Measurements from ENCODE around the gene NEUROD2.

DNA sequence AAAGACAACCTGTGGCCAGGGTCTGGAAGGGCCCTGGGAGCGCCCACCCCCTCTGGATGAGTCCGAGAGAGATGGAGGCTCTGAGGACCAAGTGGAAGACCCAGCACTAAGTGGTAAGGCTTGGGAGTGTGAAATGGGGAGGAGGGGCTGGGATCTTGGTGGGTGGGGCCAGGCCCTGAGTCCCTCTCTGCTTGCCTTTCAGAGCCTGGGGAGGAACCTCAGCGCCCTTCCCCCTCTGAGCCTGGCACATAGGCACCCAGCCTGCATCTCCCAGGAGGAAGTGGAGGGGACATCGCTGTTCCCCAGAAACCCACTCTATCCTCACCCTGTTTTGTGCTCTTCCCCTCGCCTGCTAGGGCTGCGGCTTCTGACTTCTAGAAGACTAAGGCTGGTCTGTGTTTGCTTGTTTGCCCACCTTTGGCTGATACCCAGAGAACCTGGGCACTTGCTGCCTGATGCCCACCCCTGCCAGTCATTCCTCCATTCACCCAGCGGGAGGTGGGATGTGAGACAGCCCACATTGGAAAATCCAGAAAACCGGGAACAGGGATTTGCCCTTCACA is 28.0 kb upstream of the NEUROD2 start:
- TF ChIP-seq, protein P1, sequence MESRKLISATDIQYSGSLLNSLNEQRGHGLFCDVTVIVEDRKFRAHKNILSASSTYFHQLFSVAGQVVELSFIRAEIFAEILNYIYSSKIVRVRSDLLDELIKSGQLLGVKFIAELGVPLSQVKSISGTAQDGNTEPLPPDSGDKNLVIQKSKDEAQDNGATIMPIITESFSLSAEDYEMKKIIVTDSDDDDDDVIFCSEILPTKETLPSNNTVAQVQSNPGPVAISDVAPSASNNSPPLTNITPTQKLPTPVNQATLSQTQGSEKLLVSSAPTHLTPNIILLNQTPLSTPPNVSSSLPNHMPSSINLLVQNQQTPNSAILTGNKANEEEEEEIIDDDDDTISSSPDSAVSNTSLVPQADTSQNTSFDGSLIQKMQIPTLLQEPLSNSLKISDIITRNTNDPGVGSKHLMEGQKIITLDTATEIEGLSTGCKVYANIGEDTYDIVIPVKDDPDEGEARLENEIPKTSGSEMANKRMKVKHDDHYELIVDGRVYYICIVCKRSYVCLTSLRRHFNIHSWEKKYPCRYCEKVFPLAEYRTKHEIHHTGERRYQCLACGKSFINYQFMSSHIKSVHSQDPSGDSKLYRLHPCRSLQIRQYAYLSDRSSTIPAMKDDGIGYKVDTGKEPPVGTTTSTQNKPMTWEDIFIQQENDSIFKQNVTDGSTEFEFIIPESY (IDR thresholded peaks at IDR 0.05; ENCODE audit: borderline replicate concordance, low read depth): no peak
- TF ChIP-seq, protein P2, sequence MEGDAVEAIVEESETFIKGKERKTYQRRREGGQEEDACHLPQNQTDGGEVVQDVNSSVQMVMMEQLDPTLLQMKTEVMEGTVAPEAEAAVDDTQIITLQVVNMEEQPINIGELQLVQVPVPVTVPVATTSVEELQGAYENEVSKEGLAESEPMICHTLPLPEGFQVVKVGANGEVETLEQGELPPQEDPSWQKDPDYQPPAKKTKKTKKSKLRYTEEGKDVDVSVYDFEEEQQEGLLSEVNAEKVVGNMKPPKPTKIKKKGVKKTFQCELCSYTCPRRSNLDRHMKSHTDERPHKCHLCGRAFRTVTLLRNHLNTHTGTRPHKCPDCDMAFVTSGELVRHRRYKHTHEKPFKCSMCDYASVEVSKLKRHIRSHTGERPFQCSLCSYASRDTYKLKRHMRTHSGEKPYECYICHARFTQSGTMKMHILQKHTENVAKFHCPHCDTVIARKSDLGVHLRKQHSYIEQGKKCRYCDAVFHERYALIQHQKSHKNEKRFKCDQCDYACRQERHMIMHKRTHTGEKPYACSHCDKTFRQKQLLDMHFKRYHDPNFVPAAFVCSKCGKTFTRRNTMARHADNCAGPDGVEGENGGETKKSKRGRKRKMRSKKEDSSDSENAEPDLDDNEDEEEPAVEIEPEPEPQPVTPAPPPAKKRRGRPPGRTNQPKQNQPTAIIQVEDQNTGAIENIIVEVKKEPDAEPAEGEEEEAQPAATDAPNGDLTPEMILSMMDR (IDR thresholded peaks at IDR 0.05): no peak
- TF ChIP-seq RCOR1 (IDR thresholded peaks at IDR 0.05; ENCODE audit: low read length): no peak
